HG03139 (cell line): ENCODE measurements around the gene TCF7L1.

Experiments
- ATAC-seq: cut with Tn5 transposase; IDR thresholded peaks from one replicate; pipeline ENCODE4 v1.9.1; 2021; ENCODE audit not compliant: unreplicated experiment

TCF7L1 gene

GRCh38 chr2:85162746-85163301 is 29.6 kb downstream of the TCF7L1 start:
- no peak for ATAC-seq

DNA sequence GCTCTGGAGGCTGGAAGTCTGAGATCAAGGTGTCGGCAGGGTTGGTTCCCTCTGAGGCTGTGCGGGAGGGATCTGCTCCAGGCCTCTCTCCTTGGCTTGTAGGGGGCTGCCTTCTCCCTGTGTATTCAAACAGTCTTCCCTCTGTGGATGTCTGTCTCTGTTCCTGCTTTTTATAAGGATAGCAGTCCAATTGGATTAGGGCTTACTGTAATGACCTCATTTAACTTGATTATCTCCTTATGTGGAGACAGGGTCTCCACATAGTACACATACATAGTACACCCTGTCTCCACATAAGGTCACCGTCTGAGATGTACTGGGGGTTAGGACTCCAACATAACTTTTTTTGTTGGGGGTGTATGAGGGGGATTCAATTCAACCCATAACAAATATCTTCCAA is 30.5 kb downstream of the TCF7L1 start:
- no peak for ATAC-seq

DNA sequence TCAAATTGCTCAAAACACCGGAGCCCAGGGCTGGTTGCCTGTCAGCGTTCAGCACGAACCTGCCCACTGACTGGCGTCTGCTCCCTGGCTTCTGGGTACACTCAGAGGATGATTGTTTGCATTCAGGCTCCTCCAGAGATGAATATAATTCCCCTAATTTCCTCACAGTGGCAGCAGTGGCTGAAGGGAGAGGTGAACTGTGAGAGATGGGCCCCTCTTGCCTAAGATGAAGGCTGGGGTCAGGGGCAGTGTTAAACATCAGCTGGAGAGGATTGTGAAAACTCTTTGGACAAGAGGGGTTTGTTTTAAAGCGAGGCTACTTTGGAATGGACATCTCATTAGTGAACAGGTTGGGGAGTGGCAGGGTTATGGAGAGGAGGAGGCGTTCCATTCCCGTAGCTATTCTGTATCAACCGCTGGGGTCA is 31.0 kb downstream of the TCF7L1 start:
- ATAC-seq = no peak

DNA sequence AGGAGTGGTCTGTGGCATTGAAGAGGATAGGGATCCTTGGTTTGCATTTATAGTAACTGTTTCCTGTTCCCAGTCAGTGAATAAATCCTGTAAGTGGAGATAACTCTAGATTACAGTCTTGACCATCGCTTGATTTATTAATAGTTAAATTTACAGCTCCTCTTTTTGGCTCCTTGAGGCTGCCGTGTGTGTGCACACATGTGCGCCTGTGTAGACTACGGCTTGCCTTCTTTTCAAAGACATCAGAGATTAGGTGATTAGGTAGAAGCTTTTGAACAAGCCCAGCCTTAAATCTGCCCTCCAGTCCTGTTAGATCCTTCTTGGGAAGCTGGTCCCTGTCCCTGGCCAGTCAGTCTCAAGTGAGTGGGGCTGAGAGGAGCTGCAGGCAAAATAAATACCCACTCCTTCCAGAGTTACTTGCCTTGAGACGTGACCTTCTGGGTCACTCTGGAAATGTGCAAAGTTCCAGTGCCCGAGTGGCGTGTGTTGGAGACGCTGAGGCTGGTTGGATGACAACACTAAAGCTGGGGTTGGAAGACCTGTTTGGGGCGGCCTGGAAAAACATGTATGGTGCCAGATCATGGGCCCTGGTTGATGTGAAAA is 32.0 kb downstream of the TCF7L1 start:
- ATAC-seq = no peak

DNA sequence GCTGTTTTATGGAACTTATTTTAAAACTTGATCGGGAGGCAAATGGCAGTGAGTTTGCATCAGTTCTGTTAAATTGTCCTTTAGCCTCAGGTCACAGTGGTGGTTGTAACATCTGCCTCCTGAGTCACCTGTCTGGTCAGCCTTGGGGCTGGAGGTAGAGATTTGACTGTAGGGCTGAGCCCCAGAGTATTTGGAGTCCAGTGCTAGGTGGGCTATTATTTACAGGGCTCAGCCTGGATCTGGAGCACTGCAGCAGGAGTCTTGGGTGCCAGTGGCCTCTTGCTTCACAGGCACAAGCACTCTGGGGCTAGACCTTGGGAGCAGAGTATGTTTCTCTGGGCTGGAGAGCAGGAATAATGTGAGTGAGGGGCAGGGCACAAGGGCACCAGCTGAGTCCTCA is 32.8 kb downstream of the TCF7L1 start:
- ATAC-seq = no peak

DNA sequence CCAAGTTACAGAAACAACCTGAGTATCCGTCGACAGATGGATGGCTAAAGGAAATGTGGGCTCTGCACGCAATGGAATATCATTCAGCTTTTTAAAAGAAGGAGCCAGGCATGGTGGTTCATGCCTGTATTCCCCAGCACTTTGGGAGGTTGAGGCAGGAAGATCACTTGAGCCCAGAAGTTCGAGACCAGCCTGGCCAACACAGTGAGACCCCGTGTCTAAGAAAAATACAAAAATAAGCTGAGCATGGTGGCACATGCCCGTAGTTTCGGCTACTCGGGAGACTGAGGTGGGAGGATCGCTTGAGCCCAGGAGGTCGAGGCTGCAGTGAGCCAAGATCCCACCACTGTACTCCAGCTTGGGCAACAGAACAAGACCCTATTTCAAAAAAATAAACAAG is 34.3 kb downstream of the TCF7L1 start:
- no peak for ATAC-seq

- no peak for ATAC-seq
These were observed 35.8 kb downstream of the TCF7L1 start for GRCh38 chr2:85168942-85169341.

GRCh38 chr2:85169581-85169980 is 36.4 kb downstream of the TCF7L1 start:
- no peak for ATAC-seq

DNA sequence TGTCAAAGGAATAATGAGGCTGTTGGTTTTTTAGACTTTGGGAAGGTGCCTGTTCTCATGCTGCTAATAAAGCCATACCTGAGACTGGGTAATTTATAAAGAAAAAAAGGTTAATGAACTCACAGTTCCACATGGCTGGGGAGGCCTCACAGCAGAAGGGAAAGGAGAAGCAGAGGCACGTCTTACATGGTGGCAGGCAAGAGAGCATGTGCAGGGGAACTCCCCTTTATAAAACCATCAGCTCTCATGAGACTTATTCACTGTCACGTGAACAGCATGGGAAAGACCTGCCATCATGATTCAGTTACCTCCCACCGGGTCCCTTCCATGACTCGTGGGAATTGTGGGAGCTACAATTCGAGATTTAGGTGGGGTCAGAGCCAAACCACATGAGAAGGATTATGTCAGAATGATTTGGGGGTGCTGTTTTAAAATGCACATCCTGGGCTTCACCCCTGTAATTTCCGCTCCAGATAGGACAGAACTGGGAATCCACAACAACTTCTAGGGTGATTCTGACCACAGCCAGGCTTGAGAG is 37.8 kb downstream of the TCF7L1 start:
- ATAC-seq = no peak

GRCh38 chr2:85171916-85172315 is 38.7 kb downstream of the TCF7L1 start:
- no peak for ATAC-seq

DNA sequence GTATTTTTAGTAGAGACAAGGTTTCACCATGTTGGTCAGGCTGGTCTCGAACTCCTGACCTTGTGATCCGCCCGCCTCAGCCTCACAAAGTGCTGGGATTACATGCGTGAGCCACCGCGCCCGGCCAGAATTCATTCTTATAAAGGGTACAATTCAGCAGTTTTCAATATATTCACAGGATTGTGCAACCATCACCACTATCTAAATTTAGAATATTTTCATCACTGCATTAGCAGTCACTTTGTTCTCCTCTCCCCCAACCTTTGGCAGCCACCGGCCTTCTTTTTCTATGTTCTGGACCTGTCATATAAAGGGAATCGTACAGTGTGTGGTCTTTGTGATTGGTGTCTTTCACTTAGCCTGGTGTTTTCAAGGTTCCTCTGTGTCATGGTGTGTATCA is 40.7 kb downstream of the TCF7L1 start:
- ATAC-seq = no peak

GRCh38 chr2:85174943-85175342 is 41.8 kb downstream of the TCF7L1 start:
- ATAC-seq = no peak

DNA sequence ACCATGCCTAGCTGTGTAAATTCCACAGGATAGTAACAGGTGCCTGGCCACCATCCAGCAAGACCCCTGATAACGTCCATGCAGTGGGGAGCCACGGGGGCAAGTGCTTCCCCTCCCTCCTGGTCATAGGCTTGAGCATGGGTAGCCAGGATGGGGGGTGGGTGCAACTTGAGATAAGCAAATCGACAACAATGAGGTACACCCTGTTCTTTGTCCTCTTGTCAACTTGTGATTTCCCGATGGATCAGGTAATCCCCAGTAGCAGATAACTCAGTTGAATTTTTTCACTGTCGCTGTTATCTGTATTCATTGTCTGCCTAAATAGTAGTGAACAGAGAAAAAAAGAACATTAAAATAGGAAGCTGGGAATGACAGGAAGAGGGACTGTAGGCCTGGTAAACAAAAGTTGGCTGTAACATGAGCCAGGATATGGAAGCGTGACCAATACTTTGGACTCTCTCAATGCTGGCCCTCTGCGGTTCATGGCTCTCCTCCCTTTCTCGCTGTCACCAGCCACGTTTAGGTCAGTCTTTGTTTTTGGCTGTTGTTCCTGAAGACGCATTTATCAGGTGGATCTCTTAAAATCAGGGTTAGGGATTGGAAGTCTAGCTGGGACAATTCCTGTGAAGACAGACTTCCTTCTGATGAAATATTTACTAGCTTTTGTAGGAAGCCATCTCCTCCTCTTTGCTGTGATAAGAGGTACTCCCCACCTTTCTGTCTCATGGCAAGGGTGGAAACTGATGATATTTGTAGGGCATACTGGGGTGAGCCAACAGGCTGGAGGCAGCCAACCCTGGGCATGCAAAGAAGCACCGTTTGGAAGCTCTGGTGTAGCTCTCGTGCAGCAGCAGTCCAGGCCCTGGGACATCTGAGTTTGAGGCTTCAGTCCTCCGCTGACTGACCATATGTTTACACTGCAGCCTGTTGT is 42.4 kb downstream of the TCF7L1 start:
- no peak for ATAC-seq

DNA sequence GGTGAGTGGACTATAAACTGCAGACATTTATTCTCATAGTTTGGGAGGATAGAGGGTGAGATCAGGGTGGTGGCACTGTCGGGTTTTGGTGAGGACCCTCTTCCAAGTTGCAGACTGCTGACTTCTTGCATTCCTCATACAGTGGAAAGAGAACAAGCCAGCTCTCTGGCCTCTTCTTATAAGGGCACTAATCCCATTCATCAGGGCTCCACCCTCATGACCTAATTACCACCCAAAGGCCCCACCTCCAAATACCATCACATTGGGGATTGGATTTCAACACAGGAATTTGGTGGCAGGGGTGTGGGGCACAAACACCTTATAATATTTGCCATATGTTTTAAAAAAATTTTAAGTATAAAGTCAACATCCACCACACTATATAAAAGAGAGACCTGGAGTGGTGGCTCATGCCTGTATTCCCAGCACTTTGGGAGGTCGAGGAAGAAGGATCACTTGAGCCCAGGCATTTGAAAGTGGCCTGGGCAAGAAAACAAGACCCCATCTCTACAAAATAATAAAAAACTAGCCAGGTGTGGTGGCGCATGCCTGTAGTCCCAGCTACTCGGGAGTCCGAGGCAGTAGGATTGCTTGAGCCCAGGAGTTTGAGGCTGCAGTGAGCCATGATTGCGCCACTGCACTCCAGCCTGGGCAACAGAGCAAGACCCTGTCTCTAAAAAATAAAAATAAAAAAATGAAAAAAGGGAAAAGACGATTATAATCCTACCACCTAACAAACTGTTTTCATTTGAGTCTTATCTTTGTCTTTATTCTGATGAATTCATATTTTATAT is 44.0 kb downstream of the TCF7L1 start:
- no peak for ATAC-seq

DNA sequence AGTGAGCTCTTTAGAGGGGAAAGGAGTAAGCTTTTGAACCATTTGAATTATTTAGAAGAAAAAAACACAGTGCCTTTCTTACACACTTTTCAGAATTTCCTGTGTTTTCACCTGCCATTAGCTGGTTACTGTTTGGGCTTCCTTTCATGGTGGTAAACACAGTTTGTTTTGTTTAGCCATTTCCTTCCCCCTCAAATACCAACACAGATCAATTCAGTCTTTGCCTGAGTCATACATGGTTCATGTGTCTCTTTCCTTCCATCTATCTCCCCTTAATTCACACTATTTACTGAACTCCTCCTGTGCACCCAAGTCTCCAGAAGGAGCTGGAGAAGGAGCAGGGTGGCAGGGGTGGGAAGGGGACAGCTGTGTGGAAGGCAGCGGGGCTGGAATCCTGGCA is 45.0 kb downstream of the TCF7L1 start:
- no peak for ATAC-seq

GRCh38 chr2:85178980-85179411 is 45.8 kb downstream of the TCF7L1 start:
- ATAC-seq = no peak

DNA sequence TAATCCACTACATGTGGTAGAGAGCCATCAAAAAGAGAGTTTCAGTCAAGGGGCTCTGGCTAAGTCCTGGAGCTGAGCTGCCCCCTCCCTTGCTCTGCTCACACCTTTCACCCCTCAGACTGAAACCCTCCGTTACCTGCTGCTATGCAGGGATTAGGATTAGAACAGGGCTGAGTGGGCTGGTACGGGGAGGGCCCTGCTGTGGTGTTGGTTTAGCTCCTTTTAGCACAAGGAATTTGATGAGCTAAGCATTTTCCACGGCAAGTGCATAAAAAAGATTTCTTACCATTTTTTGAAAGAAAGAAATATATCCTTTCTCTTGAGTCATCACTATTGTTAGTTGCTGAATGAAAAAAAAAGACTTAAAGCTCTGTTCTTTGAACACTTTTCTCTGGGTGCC is 46.3 kb downstream of the TCF7L1 start:
- ATAC-seq = no peak

- ATAC-seq = no peak
These were observed 47.3 kb downstream of the TCF7L1 start for GRCh38 chr2:85180322-85181133.

GRCh38 chr2:85181134-85181631 is 48.0 kb downstream of the TCF7L1 start:
- ATAC-seq = no peak

DNA sequence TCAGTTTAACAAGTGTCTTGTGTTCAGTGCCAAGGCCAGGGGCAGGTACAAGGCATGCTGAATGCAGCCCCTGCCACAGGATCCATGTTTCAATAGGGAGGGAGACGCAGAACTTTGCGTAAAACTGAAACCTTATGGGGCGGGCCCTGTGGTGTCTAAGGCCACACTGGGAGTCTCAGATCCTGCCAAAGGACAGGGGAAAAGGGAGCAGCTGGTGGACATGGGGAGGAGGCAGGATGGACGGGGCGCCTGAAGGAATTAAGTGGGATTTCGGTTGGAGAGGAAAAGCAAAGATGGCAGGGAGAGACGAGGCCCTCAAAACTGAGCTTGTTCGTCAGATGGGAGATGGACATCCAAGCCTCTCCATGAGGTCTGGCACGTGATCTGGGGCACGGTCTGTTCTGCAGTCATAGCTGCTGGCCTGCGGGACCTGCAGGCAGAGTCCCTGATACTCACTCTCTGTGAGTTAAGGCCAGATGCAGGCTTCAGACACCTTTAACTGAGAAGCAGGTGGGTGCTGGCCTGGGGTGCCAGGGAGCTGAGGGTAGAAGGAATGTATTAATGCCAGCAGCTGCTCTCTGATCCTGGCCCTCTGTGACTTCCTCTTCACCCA is 48.8 kb downstream of the TCF7L1 start:
- ATAC-seq = no peak
